SK-N-SH treated with all-trans-retinoic acid at 6 μM for 48 hours (cell line): ENCODE measurements around the gene RPRD1B.

Source experiments
- ATAC-seq: fragments of 200-7000 bp; cut with Tn5 transposase; 3 replicates; pipeline ENCODE4 v1.9.1; 2020; ENCODE audit warnings: mild to moderate bottlenecking, moderate library complexity
- BACH2 ChIP-seq: fragments of 250-450 bp; sonication (Bioruptor Pico); IDR thresholded peaks from 2 replicates; pipeline ENCODE4 v1.9.0; 2021; ENCODE audit warnings: mild to moderate bottlenecking, borderline replicate concordance
- CSDC2 ChIP-seq: fragments of 250-450 bp; sonication (Bioruptor Pico); IDR thresholded peaks from 2 replicates; pipeline ENCODE4 v1.5.0; 2020; ENCODE audit warnings: mild to moderate bottlenecking, moderate library complexity
- ESRRG ChIP-seq: fragments of 250-450 bp; sonication (Bioruptor Pico); IDR thresholded peaks from 2 replicates; pipeline ENCODE4 v1.6.1; 2021; ENCODE audit warnings: mild to moderate bottlenecking
- GLIS3 ChIP-seq: fragments of 250-450 bp; sonication (Bioruptor Pico); IDR thresholded peaks from 2 replicates; pipeline ENCODE4 v1.5.0; 2020; ENCODE audit warnings: mild to moderate bottlenecking, moderate library complexity
- ISL1 ChIP-seq: fragments of 250-450 bp; sonication (Bioruptor Pico); IDR thresholded peaks from 2 replicates; pipeline ENCODE4 v2.1.2; 2022; ENCODE audit warnings: mild to moderate bottlenecking, moderate library complexity
- OSR1 ChIP-seq: fragments of 250-450 bp; sonication (Bioruptor Pico); IDR thresholded peaks from 2 replicates; pipeline ENCODE4 v1.8.0; 2022; ENCODE audit warnings: moderate library complexity, mild to moderate bottlenecking, inconsistent platforms
- PPARA ChIP-seq: fragments of 250-450 bp; sonication (Bioruptor Pico); IDR thresholded peaks from 2 replicates; pipeline ENCODE4 v1.5.0; 2020; ENCODE audit warnings: mild to moderate bottlenecking, borderline replicate concordance
- RARB ChIP-seq: fragments of 250-450 bp; sonication (Bioruptor Pico); IDR thresholded peaks from 2 replicates; pipeline ENCODE4 v1.8.0; 2021; ENCODE audit warnings: mild to moderate bottlenecking, moderate library complexity
- SNAI2 ChIP-seq: fragments of 250-450 bp; sonication (Bioruptor Pico); IDR thresholded peaks from 2 replicates; pipeline ENCODE4 v1.5.0; 2020; ENCODE audit warnings: mild to moderate bottlenecking, moderate library complexity
- TCF4 ChIP-seq: fragments of 250-450 bp; sonication (Bioruptor Pico); IDR thresholded peaks from 2 replicates; pipeline ENCODE4 v1.8.0; 2021; ENCODE audit warnings: mild to moderate bottlenecking, moderate library complexity, borderline replicate concordance
- TOX ChIP-seq: fragments of 250-450 bp; sonication (Bioruptor Pico); IDR thresholded peaks from 2 replicates; pipeline ENCODE4 v1.8.0; 2021; ENCODE audit warnings: mild to moderate bottlenecking, moderate library complexity, borderline replicate concordance
- ZC3H10 ChIP-seq: fragments of 250-450 bp; sonication (Bioruptor Pico); IDR thresholded peaks from 2 replicates; pipeline ENCODE4 v1.5.1; 2021; ENCODE audit warnings: mild to moderate bottlenecking, moderate library complexity
- ZFP3 ChIP-seq: fragments of 250-450 bp; sonication (Bioruptor Pico); IDR thresholded peaks from 2 replicates; pipeline ENCODE4 v1.5.0; 2020; ENCODE audit warnings: mild to moderate bottlenecking, moderate library complexity
- ZNF565 ChIP-seq: fragments of 450-650 bp; formaldehyde crosslinking; conservative IDR thresholded peaks from 2 replicates; pipeline ENCODE4 v1.5.0; 2020; ENCODE audit warnings: low read depth, mild to moderate bottlenecking, moderate library complexity
- ZNF70 ChIP-seq: fragments of 450-650 bp; formaldehyde crosslinking; IDR thresholded peaks from 2 replicates; pipeline ENCODE4 v1.5.0; 2020; ENCODE audit warnings: mild to moderate bottlenecking, moderate library complexity
- ZNF8 ChIP-seq: fragments of 450-650 bp; formaldehyde crosslinking; IDR thresholded peaks from 2 replicates; pipeline ENCODE4 v1.5.0; 2020; ENCODE audit warnings: mild to moderate bottlenecking, moderate library complexity
- TF ChIP-seq, protein P1 (sequence below): fragments of 250-450 bp; sonication (Bioruptor Pico); IDR thresholded peaks from 2 replicates; pipeline ENCODE4 v1.8.0; 2021; ENCODE audit warnings: low read depth, mild to moderate bottlenecking, moderate library complexity, borderline replicate concordance
- TF ChIP-seq, protein P2 (sequence below): fragments of 250-450 bp; sonication (Bioruptor Pico); IDR thresholded peaks from 2 replicates; pipeline ENCODE4 v1.5.1; 2021; ENCODE audit warnings: mild to moderate bottlenecking, moderate library complexity
- TF ChIP-seq, protein P3 (sequence below): fragments of 250-450 bp; sonication (Bioruptor Pico); IDR thresholded peaks from 2 replicates; pipeline ENCODE4 v1.5.1; 2020; ENCODE audit warnings: low read depth, mild to moderate bottlenecking, moderate library complexity
- TF ChIP-seq, protein P4 (sequence below): fragments of 250-450 bp; sonication (Bioruptor Pico); IDR thresholded peaks from 2 replicates; pipeline ENCODE4 v1.8.0; 2020; ENCODE audit warnings: mild to moderate bottlenecking, moderate library complexity, borderline replicate concordance
- TF ChIP-seq, protein P5 (sequence below): fragments of 250-450 bp; sonication (Bioruptor Pico); IDR thresholded peaks from 2 replicates; pipeline ENCODE4 v1.5.0; 2020; ENCODE audit warnings: mild to moderate bottlenecking, moderate library complexity

Gene RPRD1B

DNA sequence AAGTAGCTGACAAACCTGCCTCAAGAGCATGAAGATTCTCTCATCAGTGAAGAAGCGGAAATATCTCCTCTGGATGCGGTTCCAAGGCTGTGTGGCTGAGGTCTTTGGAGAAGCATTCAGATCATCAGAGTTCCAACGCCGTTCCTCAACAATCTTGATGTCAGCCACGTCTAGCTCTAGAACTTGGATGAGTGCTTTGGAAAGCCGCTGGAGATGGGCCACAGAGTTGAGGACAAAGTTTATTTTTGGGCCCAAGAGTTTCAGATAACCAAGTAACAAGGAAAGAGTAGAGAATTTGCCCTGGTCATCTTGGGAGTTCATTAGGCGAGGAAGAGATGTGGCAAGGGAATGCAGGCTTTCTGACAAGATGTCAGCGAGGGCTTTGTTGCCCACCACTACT is 21.2 kb upstream of the RPRD1B start:
- no peak for ATAC-seq
- TF ChIP-seq ISL1: no peak

DNA sequence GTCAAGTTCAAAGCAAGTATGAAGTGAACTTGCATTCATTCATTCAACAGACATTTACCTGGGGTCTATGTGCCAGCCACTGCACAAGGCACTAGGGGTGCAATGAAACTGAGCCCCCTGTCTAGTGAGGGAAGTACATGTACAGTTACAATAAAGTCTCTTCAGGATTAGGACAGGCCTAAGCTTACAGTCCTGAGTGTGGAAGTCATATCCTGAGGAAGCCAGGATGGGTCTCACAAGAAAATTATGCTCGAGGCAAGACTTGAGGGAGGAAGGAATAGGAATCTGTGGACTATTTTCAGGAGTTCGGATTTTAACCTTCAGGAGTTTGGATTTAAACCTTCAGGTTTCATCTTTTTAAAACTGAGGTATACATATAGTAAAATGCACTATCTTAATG is 19.7 kb upstream of the RPRD1B start:
- ATAC-seq: no peak
- TF ChIP-seq BACH2 (CRISPR knock-in tag) (no peak), ESRRG (CRISPR knock-in tag) (no peak)
- TF ChIP-seq, protein P1, sequence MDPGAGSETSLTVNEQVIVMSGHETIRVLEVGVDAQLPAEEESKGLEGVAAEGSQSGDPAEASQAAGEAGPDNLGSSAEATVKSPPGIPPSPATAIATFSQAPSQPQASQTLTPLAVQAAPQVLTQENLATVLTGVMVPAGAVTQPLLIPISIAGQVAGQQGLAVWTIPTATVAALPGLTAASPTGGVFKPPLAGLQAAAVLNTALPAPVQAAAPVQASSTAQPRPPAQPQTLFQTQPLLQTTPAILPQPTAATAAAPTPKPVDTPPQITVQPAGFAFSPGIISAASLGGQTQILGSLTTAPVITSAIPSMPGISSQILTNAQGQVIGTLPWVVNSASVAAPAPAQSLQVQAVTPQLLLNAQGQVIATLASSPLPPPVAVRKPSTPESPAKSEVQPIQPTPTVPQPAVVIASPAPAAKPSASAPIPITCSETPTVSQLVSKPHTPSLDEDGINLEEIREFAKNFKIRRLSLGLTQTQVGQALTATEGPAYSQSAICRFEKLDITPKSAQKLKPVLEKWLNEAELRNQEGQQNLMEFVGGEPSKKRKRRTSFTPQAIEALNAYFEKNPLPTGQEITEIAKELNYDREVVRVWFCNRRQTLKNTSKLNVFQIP (CRISPR knock-in tag): no peak

DNA sequence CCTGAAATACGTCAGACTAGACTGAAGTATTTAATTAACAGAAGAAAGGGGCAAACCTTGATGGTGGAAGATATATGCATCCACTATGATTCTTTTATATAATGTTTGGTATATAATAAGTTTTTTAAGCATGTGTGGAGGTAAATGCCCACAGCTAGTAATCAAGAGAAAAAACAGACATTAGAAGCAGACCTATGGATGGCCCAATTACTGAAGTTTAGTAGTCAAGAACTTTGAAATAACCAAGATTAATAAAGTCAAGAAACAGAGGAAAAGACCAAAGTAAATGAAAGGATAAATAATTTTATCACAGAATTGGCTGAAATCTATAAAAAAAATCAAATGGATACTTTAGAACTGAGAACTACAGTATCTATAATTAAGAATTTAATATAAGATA is 15.6 kb upstream of the RPRD1B start:
- TF ChIP-seq, protein P1 (CRISPR knock-in tag): no peak
- TF ChIP-seq ZNF70: no peak
- TF ChIP-seq SNAI2: no peak
- TF ChIP-seq BACH2 (CRISPR knock-in tag): no peak
- TF ChIP-seq ESRRG (CRISPR knock-in tag): no peak
- no peak for TF ChIP-seq ISL1
- TF ChIP-seq, protein P2, sequence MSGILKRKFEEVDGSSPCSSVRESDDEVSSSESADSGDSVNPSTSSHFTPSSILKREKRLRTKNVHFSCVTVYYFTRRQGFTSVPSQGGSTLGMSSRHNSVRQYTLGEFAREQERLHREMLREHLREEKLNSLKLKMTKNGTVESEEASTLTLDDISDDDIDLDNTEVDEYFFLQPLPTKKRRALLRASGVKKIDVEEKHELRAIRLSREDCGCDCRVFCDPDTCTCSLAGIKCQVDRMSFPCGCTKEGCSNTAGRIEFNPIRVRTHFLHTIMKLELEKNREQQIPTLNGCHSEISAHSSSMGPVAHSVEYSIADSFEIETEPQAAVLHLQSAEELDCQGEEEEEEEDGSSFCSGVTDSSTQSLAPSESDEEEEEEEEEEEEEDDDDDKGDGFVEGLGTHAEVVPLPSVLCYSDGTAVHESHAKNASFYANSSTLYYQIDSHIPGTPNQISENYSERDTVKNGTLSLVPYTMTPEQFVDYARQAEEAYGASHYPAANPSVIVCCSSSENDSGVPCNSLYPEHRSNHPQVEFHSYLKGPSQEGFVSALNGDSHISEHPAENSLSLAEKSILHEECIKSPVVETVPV (CRISPR knock-in tag): no peak
- no peak for ATAC-seq

DNA sequence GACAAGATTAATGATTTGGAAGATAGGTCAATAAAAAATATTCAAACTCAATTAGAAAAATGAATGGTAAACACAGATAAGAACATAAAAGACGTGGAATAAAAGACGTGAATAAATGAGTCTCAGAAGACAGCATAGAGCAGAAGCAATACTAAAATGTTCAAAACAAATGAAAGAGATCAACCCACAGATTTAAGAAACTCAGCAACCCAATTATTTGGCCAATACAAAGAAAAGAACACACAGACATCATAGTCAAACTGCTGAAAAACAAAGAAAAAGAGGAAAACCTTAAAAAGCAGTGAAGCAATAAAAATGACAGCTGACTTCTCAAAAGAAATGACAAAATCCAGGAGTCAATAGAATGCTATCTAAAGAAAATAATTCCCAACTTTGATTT is 15.2 kb upstream of the RPRD1B start:
- ATAC-seq: no peak

More for the DNA sequence above, 15.2 kb upstream of the RPRD1B start:
- no peak for TF ChIP-seq PPARA (CRISPR knock-in tag)
- TF ChIP-seq ISL1: no peak
- TF ChIP-seq ZFP3 (CRISPR knock-in tag): no peak
- no peak for TF ChIP-seq CSDC2 (CRISPR knock-in tag)
- TF ChIP-seq, protein P3, sequence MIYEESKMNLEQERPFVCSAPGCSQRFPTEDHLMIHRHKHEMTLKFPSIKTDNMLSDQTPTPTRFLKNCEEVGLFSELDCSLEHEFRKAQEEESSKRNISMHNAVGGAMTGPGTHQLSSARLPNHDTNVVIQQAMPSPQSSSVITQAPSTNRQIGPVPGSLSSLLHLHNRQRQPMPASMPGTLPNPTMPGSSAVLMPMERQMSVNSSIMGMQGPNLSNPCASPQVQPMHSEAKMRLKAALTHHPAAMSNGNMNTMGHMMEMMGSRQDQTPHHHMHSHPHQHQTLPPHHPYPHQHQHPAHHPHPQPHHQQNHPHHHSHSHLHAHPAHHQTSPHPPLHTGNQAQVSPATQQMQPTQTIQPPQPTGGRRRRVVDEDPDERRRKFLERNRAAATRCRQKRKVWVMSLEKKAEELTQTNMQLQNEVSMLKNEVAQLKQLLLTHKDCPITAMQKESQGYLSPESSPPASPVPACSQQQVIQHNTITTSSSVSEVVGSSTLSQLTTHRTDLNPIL (CRISPR knock-in tag): no peak
- no peak for TF ChIP-seq TCF4 (CRISPR knock-in tag)
- no peak for TF ChIP-seq BACH2 (CRISPR knock-in tag)
- TF ChIP-seq, protein P4, sequence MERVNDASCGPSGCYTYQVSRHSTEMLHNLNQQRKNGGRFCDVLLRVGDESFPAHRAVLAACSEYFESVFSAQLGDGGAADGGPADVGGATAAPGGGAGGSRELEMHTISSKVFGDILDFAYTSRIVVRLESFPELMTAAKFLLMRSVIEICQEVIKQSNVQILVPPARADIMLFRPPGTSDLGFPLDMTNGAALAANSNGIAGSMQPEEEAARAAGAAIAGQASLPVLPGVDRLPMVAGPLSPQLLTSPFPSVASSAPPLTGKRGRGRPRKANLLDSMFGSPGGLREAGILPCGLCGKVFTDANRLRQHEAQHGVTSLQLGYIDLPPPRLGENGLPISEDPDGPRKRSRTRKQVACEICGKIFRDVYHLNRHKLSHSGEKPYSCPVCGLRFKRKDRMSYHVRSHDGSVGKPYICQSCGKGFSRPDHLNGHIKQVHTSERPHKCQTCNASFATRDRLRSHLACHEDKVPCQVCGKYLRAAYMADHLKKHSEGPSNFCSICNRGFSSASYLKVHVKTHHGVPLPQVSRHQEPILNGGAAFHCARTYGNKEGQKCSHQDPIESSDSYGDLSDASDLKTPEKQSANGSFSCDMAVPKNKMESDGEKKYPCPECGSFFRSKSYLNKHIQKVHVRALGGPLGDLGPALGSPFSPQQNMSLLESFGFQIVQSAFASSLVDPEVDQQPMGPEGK: no peak
- no peak for TF ChIP-seq RARB (CRISPR knock-in tag)
- TF ChIP-seq, protein P5, sequence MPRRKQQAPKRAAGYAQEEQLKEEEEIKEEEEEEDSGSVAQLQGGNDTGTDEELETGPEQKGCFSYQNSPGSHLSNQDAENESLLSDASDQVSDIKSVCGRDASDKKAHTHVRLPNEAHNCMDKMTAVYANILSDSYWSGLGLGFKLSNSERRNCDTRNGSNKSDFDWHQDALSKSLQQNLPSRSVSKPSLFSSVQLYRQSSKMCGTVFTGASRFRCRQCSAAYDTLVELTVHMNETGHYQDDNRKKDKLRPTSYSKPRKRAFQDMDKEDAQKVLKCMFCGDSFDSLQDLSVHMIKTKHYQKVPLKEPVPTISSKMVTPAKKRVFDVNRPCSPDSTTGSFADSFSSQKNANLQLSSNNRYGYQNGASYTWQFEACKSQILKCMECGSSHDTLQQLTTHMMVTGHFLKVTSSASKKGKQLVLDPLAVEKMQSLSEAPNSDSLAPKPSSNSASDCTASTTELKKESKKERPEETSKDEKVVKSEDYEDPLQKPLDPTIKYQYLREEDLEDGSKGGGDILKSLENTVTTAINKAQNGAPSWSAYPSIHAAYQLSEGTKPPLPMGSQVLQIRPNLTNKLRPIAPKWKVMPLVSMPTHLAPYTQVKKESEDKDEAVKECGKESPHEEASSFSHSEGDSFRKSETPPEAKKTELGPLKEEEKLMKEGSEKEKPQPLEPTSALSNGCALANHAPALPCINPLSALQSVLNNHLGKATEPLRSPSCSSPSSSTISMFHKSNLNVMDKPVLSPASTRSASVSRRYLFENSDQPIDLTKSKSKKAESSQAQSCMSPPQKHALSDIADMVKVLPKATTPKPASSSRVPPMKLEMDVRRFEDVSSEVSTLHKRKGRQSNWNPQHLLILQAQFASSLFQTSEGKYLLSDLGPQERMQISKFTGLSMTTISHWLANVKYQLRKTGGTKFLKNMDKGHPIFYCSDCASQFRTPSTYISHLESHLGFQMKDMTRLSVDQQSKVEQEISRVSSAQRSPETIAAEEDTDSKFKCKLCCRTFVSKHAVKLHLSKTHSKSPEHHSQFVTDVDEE (CRISPR knock-in tag): no peak
- no peak for TF ChIP-seq ZNF70
- TF ChIP-seq ZNF565: no peak
- no peak for TF ChIP-seq GLIS3 (CRISPR knock-in tag)
- TF ChIP-seq ZC3H10: no peak
- no peak for TF ChIP-seq TOX (CRISPR knock-in tag)
- TF ChIP-seq ZNF8 (CRISPR knock-in tag): no peak
- no peak for TF ChIP-seq OSR1
- TF ChIP-seq, protein P2 (CRISPR knock-in tag): no peak
